CD4-positive, alpha-beta T cell treated with Interleukin-4 for 1 hour (primary cell): ENCODE results near the gene HOXB9.
A peak's percentile ranks its signal among the peaks of the same experiment; 100 is the strongest.

Experiments
- DNase-seq, 2 donors: peaks; one replicate each; pipeline ENCODE4 v3.0.0-alpha.2; 2020 to 2022

Gene HOXB9

GRCh38 chr17:48639136-48639535 is 13.0 kb upstream of the HOXB9 start:
- no peak for DNase-seq

GRCh38 chr17:48637323-48638260 is 11.4 kb upstream of the HOXB9 start:
- DNase-seq: no peak

GRCh38 chr17:48636177-48637018 is 10.2 kb upstream of the HOXB9 start:
- peak; percentile 48 to 61 for DNase-seq

GRCh38 chr17:48634493-48635208 is 8.5 kb upstream of the HOXB9 start:
- DNase-seq: no peak

GRCh38 chr17:48633266-48633677 is 7.1 kb upstream of the HOXB9 start:
- DNase-seq: no peak

- no peak for DNase-seq
These were observed 6.6 kb upstream of the HOXB9 start for GRCh38 chr17:48632579-48633265.

- DNase-seq: no peak
These were observed 5.8 kb upstream of the HOXB9 start for GRCh38 chr17:48631693-48632578.

GRCh38 chr17:48630925-48631692 is 5.0 kb upstream of the HOXB9 start:
- no peak for DNase-seq

GRCh38 chr17:48630009-48630924 is 4.1 kb upstream of the HOXB9 start:
- DNase-seq: no peak

- no peak for DNase-seq
These were observed 3.2 kb upstream of the HOXB9 start for GRCh38 chr17:48629411-48629759.

- no peak for DNase-seq
These were observed 2.7 kb upstream of the HOXB9 start for GRCh38 chr17:48628649-48629410.

GRCh38 chr17:48627623-48628521 is 1.7 kb upstream of the HOXB9 start:
- no peak for DNase-seq

GRCh38 chr17:48627118-48627597 is 1.0 kb upstream of the HOXB9 start:
- no peak for DNase-seq

- DNase-seq: peak in 1 of 2 donors; percentile 45
These were observed 488 bp downstream of the HOXB9 start for GRCh38 chr17:48625495-48626244.

- DNase-seq: peak in 1 of 2 donors; percentile 36
These were observed 1.3 kb downstream of the HOXB9 start for GRCh38 chr17:48624544-48625494.
